Measurements from ENCODE around the gene RRP9. TPM values are rescaled to one million over a fixed set of nuclear protein-coding genes. Genes with fewer than 3 reads are reported as not detected.
"Not testable (repeated sequence)": the region's sequence is repeated elsewhere in the genome, so short reads cannot be mapped to it uniquely, and the experiment has no call there.

The RRP9 gene, protein sequence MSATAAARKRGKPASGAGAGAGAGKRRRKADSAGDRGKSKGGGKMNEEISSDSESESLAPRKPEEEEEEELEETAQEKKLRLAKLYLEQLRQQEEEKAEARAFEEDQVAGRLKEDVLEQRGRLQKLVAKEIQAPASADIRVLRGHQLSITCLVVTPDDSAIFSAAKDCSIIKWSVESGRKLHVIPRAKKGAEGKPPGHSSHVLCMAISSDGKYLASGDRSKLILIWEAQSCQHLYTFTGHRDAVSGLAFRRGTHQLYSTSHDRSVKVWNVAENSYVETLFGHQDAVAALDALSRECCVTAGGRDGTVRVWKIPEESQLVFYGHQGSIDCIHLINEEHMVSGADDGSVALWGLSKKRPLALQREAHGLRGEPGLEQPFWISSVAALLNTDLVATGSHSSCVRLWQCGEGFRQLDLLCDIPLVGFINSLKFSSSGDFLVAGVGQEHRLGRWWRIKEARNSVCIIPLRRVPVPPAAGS
- total RNA-seq (2014; rRNA removed; shearing (Covaris generic)), result 84.5 and 91.7 TPM in 2 replicates

DNA sequence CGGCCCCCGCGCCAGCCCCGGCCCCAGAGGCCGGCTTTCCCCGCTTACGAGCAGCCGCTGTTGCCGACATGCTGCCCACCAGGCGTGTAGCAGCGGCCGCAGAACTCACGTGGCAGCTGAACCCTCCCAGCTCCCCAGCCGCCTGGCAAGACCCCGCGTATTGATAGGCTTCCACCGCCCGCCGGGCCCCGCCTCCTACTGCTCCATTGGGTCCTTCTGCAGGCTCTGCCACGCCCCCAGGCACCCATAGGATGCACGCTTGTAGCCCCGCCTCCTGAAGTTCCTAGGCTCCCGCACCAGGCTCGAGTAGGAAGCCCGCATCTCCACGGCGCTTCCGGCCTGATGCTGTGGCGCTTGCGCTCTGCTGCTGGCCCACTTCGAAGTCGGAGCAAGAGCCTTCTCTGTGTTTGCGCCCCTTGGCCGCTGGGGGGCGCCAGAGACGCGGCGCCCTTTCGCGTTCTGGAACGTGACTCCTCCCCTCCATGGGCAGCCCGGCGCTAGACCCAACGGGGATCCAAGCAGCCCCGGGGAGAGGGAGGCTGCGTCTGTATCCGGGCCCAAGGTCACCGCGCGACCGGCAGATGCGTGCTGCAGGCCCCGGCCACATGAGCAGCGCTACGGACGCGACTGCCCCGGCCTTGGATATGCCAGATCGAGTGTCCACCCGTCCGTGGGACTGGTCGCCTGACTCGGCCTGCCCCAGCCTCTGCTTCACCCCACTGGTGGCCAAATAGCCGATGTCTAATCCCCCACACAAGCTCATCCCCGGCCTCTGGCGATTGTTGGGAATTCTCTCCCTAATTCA is at the start of gene RRP9, which contains the start of gene PARP3:
Gene RRP9 (minus strand): TSS at position 107 of the 805 bp plus-strand sequence. CDS start 37 bp downstream, at position 70.
Gene PARP3 (plus strand): TSS at position 566 of the 805 bp plus-strand sequence. CDS start 993 bp downstream, outside the sequence.
- peak; percentile 98 for DNase-seq (ENCODE audit: low spot score)

DNA sequence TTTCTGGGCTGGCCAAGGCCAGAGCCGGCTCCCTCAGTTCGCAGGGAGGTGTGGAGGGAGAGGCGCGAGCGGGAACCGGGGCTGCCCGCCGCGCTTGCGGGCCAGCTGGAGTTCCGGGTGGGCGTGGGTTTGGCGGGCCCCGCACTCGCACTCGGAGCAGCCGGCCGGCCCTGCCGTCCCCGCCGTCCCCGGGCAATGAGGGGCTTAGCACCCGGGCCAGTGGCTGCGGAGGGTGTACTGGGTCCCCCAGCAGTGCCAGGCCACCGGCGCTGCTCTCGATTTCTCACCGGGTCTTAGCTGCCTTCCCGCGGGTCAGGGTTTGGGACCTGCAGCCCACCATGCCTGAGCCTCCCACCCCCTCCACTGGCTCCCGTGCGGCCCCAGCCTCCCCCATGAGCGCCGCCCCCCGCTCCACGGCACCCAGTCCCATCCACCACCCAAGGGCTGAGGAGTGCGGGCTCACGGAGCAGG is 48.8 kb upstream of the RRP9 start:
- DNase-seq (ENCODE audit: low spot score), result not testable (repeated sequence)

DNA sequence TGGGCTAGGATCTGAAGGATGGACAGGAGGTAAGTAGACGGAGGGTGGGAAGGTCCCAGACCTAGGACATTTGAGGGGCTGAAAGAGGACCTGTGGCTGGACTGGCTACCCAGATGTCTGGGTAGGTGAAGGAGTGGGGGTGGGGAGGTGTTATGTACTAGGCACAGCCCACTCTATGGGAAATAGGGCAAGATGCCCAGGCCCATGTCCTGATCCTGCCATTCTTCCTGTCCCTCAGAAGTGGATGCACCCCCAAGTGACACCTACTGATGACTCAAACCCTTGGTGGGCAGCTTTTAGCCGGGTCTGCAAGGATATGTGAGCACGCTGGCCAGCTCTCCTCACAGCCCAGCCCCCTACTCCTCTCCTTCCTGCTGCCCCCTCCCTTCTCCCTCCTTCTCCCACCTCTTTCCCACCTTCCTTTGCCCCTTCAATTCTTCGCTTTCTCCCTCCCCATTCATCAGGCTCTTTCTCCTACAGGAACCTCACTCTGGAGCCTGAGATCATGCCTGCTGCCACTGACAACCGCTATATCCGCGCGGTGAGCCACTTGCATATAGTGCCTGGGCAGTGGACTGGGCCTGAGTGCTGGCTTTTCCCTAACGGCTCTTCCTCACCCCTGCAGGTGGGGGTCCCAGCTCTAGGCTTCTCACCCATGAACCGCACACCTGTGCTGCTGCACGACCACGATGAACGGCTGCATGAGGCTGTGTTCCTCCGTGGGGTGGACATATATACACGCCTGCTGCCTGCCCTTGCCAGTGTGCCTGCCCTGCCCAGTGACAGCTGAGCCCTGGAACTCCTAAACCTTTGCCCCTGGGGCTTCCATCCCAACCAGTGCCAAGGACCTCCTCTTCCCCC is 46.8 kb upstream of the RRP9 start:
- DNase-seq (ENCODE audit: low spot score), result no peak

DNA sequence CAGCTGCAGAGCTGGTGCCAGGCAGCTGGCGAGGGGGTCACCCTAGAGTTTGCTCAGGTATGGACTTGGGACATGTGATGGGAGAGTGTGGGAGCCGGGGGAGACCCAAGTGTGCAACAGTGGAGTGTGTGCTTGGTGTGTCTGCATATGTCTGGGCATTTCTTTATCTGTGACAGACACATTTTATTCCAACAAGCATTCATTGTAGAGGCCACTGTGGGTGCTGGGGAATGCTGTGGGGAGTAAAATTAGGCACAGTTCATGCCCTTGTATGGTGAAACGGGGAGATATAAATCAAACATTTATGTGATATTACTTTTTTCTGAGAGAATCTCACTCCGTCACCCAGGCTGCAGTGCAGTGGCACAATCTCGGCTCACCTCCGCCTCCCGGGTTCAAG is 45.9 kb upstream of the RRP9 start:
- DNase-seq (ENCODE audit: low spot score), result no peak

DNA sequence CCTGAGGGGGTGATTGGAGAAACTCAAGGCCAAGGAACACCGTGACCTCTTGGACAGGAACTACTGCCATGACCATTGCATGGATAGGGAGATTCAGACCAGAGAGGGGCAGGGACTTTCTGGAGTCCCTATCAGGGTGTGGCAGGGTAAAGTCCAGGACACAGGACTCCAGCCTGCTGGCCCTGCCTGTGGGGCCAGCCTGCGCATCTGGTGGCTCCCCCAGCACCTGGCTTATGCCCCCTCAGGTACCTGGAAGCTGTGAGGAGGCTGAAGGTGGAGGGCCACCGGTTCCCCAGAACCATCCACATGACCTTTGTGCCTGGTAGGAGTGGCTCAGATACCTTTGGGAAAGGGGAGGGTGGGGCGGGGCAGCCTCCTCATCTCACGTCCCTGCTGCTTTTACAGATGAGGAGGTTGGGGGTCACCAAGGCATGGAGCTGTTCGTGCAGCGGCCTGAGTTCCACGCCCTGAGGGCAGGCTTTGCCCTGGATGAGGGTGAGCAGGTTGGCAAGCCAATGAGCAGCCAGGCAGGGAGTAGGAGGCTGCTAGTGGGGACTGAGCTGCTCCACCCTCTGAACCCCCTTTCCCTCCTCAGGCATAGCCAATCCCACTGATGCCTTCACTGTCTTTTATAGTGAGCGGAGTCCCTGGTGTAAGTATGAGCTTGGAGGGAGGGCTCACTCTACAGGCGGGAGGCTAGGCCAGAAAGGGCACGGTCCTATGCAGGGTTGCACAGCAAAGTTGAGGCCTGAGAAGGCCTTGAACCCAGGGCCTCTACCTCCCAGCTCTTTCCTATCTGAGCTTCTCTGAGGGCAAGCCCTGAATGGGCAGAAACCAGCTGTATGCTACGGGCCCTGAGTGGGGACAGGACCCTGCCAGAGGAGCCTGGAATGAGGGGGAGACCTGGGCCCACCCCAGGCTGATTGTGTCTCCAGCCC is 44.6 kb upstream of the RRP9 start:
- no peak for DNase-seq (ENCODE audit: low spot score)

DNA sequence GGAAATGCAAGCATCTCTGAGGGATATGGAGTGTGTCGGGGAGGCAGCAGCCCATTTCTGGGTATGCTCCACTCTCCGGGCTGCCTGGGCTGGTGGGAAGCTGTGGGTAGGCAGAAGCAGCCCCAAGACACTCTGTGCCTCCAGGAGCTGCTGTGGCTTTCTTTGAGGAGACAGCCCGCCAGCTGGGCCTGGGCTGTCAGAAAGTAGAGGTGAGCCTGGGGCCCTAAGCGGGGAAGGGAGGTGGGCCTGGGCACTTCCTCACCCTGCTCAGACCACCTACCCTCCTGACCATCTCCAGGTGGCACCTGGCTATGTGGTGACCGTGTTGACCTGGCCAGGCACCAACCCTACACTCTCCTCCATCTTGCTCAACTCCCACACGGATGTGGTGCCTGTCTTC is 43.4 kb upstream of the RRP9 start:
- DNase-seq (ENCODE audit: low spot score), result no peak

DNA sequence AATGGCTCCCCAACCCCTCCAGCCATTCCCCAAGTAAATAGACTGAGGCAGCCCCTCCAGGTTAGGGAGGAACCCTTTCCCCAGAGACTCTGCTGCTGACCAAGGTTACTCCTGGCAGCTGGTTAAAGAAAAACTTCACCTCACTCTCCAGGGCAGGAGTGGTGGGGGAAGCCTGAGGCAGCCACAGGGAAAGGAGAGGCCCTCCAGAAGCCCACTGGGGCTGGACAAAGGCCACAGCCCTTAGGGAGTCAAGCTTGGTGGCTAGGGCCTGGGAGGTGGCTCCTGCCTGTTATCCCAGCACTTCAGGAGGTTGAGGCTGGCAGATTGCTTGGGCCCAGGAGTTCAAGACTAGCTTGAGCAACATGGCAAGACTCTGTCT is 42.6 kb upstream of the RRP9 start:
- DNase-seq (ENCODE audit: low spot score), result no peak

DNA sequence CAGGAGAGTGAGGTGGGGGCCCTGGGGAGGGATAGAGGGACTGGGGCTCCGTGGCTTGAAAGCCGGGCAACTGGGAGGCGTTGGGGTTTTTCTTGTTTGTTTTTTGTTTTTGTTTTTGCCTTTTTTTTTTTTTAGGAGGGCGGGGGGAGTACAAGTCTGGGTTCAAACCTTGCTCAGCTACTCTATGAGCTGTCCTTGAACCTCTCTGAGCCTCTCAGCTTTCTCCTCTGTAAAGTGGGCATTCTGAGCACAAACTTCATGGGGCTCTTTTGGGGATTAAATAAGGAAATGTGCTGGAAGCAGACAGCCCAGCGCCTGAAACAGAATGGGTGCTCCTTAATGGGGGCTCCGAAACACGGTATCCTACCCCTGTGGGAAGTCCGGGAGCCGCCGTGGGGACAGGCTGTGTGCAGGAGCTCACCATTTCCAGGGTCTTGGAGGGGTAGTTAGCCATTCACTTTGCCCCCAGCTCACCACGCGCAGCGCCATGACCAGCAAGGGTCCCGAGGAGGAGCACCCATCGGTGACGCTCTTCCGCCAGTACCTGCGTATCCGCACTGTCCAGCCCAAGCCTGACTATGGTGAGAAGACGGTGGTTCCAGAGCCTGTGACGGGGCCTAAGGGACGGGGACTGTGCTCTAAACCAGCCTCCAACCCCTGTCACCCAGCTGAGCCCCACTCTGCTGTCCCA is 42.0 kb upstream of the RRP9 start:
- no peak for DNase-seq (ENCODE audit: low spot score)

DNA sequence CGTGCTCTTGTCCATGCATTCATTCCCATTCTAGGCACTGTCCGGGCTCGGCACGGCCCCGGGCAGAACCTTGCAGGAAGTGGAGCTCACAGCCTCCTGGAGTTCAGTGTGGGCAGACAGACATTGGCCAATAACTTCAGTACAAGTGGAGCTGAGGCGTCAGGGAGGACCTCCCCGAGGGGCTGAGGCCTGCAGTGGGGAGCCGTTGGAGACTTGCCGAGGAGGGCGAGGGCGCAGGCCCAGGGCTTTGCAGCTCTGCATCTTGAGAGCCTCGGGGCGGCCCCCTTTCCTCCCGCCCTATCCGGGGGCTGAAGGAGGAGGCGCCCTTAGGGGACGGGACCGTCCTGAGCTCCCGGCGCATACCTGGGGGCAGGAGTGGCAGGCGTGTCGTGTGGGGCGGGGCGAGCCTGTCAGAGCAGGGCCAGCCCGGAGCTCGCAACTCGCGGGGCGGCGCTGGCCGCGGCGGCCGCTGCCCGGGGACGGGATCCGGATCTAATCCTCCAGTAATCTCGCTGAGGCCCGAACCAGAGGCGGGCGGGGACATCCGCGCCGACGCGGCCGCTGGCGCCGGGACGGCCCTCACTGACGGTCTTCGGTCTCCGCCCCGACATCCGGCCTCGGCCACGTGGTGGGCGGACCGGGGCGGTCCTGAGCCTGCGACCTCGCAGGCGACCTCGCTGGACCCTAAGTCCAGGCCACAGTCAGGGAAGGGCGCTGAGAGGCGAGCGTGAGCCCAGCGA is 41.3 kb upstream of the RRP9 start, which contains the start of gene ACY1:
Gene ACY1 (plus strand): TSS at position 698 of the 740 bp plus-strand sequence. CDS start 530 bp downstream, outside the sequence.
- DNase-seq (ENCODE audit: low spot score), result peak; percentile 87

DNA sequence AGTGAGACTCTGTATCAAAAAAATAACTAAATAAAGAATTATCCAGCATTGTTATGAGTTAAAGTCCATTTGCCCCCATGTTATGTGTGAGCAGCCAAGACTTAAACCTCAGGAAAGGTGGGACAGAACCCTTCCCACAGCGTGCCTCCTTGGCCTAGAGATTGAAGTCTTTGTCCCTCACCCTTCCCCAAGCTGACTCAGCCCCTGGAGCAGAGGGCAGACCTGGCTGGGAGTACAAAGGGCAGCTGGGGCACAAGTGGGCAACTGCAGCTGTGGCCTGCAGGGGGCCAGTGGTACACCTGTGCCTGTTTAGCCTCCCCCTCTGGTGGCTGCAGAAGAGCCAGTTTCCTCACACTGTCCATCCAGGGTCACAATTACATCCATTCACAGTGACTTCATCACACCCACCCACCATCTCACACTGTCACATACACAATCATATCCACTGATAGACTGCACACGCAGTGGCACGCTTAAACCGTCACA is 40.7 kb upstream of the RRP9 start:
- peak; percentile 86 for DNase-seq (ENCODE audit: low spot score)

DNA sequence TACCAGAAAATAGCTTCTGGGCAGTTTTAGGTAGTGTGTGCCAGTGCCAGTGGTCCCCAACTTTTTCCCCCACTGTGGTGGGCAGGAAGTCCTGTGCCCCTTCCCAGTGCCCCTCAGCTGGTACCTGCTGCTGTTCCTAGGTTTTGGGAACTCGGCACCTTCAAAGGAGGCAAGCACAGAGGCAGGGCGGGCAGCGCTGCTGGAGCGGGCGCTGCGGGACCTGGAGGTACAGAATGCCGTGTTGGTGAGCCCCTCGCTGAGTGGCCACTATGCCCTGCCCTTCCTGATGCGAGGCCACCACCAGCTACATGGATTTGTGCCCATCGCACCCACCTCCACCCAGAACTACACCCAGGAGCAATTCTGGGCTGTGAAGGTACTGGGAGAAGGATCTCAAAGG is 38.5 kb upstream of the RRP9 start:
- no peak for DNase-seq (ENCODE audit: low spot score)

DNA sequence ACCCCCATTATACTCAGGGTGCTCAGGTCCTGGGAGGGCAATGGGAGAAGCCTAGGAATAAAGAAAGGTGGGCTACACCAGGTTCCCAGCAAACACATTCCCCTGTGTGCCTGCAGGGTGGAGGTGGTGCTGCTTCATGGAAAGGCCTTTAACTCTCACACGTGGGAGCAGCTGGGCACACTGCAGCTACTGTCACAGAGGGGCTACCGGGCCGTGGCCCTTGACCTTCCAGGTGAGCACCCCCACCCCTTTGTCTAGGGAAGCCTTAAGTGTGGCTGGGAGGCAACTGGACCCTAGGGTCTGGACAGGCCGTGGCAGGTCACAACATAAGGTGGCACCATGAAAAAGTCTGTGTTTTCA is 36.4 kb upstream of the RRP9 start:
- no peak for DNase-seq (ENCODE audit: low spot score)

DNA sequence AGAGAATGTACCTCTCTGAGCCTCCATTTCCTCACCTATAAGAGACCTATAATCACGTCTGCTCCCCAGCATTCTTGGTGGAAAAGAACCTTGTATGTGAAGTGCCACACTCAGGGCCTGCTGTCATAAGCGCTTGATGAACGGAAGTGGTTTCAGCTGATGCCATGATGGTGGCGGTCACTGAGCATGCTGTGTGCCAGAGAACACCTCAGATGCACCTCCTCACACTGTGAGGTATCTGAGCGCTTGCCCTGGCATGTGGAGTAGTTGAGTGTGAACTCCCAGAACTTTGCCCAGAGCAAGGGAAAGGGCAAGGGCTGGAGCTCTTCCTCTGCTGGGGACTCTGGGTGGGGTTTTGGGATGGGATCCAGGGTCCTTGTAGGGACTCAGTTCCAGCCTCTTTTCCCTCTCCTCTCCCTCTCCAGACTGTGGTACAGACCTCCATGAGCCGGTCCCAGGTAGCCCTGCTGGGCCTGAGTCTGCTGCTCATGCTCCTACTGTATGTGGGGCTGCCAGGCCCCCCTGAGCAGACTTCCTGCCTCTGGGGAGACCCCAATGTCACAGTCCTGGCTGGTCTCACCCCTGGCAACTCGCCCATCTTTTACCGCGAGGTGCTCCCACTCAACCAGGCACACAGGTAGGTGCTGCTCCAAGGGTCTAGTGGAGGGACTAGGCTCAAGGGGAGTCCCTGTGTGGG is 35.9 kb upstream of the RRP9 start:
- DNase-seq (ENCODE audit: low spot score), result no peak

DNA sequence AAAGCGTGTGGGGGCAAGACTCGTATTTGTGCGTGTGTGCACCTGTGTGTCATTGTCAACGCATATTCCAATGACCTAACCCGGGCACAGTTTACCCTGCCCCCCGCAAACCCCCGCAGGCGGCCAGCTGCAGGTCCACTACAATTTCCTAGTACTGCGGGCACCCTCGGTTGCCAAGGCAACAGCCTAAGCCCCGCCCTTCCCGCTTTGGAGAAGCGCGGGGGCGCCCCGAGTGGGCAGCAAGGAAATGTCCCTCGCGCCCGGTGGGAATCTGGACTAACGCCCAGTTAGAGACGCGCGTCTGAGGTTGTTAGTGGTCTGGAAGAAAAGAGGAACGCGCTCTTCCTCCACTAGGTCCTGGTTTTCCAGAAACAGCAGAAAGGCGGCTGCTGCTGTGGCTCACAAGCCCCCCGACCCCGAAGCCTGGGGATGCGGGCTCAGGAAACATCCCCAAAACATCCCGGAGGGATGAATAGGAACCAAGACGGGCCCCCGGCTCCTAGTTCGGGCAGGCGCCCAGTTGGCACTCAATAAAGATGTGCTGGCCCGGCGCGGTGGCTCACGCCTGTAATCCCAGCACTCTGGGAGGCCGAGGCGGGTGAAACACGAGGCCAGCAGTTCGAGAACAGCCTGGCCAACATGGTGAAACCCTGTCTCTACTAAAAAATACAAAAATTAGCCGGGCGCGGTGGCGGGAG is 34.3 kb upstream of the RRP9 start:
- no peak for DNase-seq (ENCODE audit: low spot score)

DNA sequence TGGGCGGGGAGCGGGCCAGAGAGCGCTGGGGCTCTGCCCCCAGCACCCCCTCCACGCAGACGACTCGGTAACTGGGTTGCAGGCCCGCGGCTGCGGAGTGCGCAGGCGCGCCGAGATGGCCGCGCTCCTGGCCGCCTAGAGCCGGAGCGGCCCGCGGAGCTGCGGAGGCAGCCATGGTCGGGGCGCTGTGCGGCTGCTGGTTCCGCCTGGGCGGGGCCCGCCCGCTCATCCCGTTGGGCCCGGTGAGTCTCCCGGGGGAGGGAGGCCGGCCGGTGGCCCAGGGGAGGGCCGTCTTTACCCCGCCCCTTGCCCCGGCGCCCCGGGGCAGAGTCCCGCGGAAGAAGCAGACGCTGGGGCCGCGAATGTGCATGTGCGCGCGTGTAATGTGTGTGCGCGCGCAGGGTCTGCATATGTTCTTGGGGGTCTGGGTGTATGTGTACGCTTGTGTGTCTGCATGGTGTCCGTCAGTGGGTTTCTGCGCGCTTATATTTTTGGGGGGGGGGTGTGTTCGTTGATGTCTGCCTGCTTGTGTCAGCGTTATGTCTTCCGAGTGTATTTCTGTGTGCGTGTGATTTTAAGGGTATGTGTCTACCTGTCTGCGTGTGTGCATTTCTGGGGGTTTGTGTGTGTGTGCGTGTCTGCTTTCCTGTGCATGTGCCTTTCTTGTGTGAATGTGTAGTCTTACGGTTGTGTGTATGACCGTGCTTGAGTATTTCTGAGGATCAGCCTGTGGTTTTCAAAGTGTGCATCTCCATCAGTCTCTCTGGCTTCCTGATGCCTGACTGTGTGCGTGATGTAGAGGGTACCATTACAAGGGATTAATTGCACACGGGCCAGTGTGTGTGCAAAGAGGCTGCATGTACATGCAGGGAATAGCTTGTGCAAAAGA is 33.5 kb upstream of the RRP9 start, which contains the start of gene ABHD14A:
Gene ABHD14A (plus strand): TSS at position 102 of the 889 bp plus-strand sequence. CDS start 72 bp downstream, at position 174.
- peak; percentile 41 for DNase-seq (ENCODE audit: low spot score)

DNA sequence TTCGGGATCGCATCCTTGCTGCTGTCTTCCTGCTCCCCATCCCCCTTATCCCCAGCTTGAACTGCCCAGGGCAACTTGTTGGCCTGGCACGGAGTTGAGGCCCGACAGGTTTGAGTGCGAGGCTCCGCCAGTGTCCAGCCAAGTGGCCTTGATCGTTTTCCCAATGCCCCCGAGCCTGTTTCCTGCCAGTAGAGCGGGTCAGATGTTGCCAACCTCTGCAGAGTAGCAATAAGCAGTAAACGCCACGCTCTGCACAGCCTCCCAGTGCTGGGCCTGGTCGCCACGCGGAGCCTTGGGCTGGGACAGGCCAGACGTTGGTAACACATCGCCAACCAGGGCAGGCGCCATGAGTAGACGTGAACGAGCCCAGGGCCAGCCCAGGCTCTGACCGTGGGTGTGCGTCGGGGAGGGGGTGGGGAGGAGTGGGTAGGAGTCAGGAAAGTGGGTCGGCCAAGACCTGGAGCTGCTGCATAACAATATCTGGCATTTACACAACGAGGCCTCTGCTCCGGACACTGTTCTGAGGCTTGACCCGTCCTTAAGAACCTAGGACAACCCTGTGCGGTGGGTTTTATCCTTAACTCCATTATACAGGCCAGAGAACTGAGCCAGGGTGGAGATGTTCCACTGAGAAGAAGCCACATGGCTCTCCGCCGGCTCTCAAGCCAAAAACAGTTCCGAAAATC is 32.7 kb upstream of the RRP9 start:
- DNase-seq (ENCODE audit: low spot score), result no peak

All from HT-29 (cell line).